CD4-positive, alpha-beta T cell treated with Interleukin-4 for 1 hour (primary cell): ENCODE data around the gene RALGAPB.

Experiments used
- DNase-seq, 2 donors: peaks; one replicate each; pipeline ENCODE4 v3.0.0-alpha.2; 2020 to 2022

The RALGAPB gene

GRCh38 chr20:38617830-38618196 is 145.2 kb downstream of the RALGAPB start:
- DNase-seq: no peak

GRCh38 chr20:38620441-38620840 is 147.8 kb downstream of the RALGAPB start:
- DNase-seq: no peak

- DNase-seq: no peak
Measured at GRCh38 chr20:38623061-38623460, 150.4 kb downstream of the RALGAPB start.

GRCh38 chr20:38624084-38624483 is 151.4 kb downstream of the RALGAPB start:
- no peak for DNase-seq

- DNase-seq: no peak
Measured at GRCh38 chr20:38625896-38626295, 153.3 kb downstream of the RALGAPB start.

- DNase-seq: no peak
Measured at GRCh38 chr20:38626921-38627659, 154.4 kb downstream of the RALGAPB start.
